GM12801 (cell line): ENCODE measurements around the gene PKD2L2.

Experiments
- CTCF ChIP-seq: IDR thresholded peaks from one replicate; pipeline ENCODE4 v1.5.1; 2011; ENCODE audit warnings: control low read depth; ENCODE audit not compliant: insufficient read length; ENCODE audit errors: extremely low read depth

Gene PKD2L2

DNA sequence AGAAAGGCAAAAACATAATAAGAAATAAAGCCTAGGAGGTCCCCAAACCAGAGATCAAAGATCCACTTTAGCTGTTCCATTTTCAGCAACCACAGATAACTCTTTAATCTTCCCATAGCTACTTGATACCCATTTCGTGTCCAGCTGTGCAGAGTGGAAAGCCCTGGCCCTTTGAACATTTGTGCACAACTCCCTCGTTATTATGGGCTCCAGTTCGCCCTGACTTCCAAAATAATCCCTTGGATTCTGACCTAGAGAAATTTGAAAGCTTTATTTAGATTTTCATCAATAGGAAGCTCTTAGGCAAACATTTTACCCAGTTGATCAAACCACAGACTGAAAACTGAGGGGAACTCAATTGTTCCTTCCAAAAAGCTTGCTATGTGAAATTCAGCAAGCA lies 16.8 kb upstream of the PKD2L2 start:
- TF ChIP-seq CTCF, result no peak

DNA sequence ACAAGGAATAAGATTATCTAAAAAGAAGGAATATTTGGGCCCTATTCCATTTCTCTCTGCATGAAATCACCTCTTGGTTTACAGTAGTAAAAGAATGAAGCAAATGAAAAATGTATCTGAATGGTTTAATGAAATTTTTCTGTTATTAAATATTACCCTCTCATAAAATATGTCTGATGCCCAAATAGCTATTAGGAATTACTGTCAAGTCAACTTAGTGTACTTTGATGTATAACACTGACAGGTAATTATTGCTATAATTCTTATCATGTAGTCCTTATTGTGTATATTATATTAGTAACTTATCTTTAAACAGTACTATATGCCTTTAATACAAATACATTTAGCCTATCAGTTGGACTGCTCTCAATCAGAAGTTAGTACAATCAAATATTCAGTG lies 13.2 kb upstream of the PKD2L2 start:
- no peak for TF ChIP-seq CTCF

DNA sequence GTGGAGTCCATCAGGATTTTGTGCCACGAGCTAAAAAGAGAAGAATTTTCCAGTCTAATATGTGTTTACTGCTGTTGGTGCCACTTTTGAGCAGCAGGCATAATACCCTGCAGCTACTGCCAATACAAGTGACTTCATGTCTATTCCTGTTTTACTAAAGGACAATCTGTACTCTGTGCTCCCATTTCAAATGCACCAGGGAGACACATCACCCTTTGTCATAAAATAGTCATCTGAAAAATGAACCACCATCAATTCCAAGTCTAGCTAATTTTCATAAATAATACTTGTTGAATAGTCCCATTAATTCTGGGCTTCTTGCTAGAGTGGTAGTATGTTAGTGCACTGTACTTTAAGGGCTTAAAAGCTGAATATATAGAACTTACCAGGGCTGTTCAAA lies 8.9 kb upstream of the PKD2L2 start:
- no peak for TF ChIP-seq CTCF

- TF ChIP-seq CTCF, result no peak
Observed at GRCh38 chr5:137887831-137888230, 1.4 kb upstream of the PKD2L2 start.

DNA sequence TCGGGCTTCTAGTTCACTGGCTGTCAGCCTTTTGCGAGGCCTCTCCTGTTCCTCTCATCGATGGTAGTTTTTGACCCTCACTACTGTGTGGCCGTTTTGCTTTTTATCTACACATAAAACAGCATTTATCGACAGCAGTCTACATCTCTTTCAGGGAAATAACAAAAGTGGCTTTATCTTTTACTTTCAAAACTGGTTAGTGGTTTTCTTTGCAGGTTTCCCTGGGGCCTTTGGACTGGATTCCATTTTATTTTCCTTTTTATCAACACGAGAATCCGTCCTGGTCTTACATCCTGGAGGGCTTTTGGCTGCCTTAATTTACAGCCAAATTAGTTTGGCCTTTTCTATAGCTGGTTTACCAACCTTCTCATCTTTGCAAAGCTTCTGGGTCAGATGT lies 793 bp upstream of the PKD2L2 start:
- no peak for TF ChIP-seq CTCF

DNA sequence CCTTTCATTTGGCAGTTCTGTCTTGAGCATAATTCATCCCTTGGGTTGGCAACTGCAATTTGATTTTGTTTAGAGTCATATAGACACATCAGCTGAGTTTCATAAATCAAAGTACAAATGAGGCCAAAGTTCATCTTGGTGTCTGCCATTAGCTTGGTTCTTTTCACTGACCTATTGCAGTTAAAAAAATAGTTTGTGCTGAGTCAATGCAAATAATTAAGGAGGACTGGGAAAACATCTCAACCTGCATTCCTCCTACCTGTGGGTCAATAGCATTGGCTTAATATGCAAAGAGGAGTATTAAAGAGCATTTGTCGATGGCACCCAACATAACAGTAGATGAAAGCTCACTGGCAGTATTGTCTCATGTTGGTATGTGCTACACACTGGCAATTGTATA lies 1.6 kb downstream of the PKD2L2 start:
- TF ChIP-seq CTCF, result no peak

DNA sequence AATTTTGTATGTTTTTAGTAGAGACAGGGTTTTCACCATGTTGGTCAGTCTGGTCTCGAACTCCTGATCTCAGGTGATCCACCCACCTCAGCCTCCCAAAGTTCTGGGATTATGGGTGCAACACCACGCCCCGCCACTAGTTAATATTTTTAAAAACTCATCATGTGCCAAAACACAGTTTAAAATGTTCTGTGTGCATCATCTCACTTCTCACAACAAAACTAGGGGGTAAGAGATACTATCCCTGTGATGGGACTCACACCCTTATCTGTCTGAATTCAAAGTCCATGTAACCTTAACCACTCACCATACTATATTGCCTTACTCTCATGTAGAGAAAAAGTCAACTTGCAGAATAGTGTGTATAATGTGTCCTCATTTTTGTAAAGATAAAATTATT lies 2.6 kb downstream of the PKD2L2 start:
- TF ChIP-seq CTCF, result no peak

DNA sequence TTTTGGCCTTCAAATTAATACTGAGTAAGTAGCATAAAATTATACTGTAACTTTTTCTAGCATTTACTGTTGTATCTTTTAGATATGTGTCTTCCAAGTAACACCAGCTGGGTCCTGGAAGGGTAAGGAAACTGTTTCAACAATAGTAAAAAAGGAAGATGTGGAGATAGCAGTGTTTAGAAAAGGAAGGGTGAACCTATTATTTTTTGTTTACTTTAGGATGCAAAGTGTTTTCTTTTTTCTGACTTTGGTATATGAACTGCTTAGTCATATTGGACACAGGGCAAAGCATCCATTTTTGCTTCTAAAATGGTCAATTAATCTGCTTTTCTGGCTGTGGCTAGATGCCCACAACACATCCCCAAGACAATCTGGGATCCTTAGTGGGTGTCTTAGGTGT lies 5.3 kb downstream of the PKD2L2 start:
- TF ChIP-seq CTCF, result no peak
